ENCODE results near the gene SOST.

The SOST gene

DNA sequence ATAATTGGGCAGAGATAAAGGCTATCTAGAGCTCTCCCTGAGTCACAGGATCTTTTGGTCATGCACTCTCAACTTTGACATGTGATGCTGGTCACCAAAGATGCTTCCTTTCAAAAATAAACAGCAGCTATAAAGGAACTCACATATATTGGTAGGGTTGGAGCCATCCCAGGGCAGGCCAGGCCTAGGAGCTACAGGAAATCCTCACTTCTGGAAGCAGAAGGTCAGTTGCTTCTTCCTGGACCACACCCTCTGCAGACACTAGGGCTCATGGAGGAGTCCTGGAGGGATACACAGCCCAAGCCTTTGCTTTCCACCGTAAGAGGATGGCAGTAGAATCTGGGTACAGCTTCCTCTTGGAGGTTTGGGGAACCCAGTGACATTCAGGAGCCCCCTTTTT is 24.6 kb downstream of the SOST start:
- Histone ChIP-seq H3K4me1 (ENCODE audit: control insufficient read depth, insufficient read depth, low read length) (no peaks in the 10 kb centered on the region), H3K9me3 (ENCODE audit: control insufficient read depth, insufficient read depth, low read depth, low read length) (no peaks in the 10 kb centered on the region), H3K4me3 (ENCODE audit: low read depth, low read length) (no peak overlapping the region), H3K36me3 (ENCODE audit: control insufficient read depth in 2 of 2, insufficient read depth in 1 of 2, low read length in 2 of 2) (no peaks in the 10 kb centered on the region), H3K27ac (ENCODE audit: extremely low read depth, low read depth, low read length) (no peak overlapping the region)
- ChIA-PET POLR2A (no interaction called here), CTCF (interaction anchor here (0.6 to 2.2 kb wide), 8 partner anchors 18 to 114 kb away, joined by 3 to 7 read pairs (median 4); no protein-coding TSS in a partner anchor)
- TF ChIP-seq ZNF768 (tag by site-specific recombination; IDR thresholded peaks at IDR 0.05) (no peak), WT1 (tag by site-specific recombination; IDR thresholded peaks at IDR 0.05) (no peak), ZFHX2 (tag by site-specific recombination; conservative IDR thresholded peaks at IDR 0.05) (no peak), ZNF707 (tag by site-specific recombination; IDR thresholded peaks at IDR 0.05) (no peak), ZNF16 (tag by site-specific recombination; IDR thresholded peaks at IDR 0.05; ENCODE audit: low read depth) (no peak), ZNF223 (tag by site-specific recombination; IDR thresholded peaks at IDR 0.05) (no peak), ZNF777 (tag by site-specific recombination; IDR thresholded peaks at IDR 0.05; ENCODE audit: borderline replicate concordance) (no peak), ZNF239 (tag by site-specific recombination; IDR thresholded peaks at IDR 0.05) (no peak), ZNF18 (tag by site-specific recombination; IDR thresholded peaks at IDR 0.05) (no peak), ZFP69B (tag by site-specific recombination; IDR thresholded peaks at IDR 0.05) (no peak), ZBTB10 (tag by site-specific recombination; IDR thresholded peaks at IDR 0.05) (no peak), ZNF121 (tag by site-specific recombination; IDR thresholded peaks at IDR 0.05) (no peak), ZNF132 (tag by site-specific recombination; IDR thresholded peaks at IDR 0.05; ENCODE audit: borderline replicate concordance) (no peak), ZNF23 (tag by site-specific recombination; IDR thresholded peaks at IDR 0.05; ENCODE audit: borderline replicate concordance) (no peak), OVOL3 (tag by site-specific recombination; IDR thresholded peaks at IDR 0.05) (no peak), ZNF214 (tag by site-specific recombination; IDR thresholded peaks at IDR 0.05; ENCODE audit: borderline replicate concordance) (no peak)
- TF ChIP-seq, protein P1, sequence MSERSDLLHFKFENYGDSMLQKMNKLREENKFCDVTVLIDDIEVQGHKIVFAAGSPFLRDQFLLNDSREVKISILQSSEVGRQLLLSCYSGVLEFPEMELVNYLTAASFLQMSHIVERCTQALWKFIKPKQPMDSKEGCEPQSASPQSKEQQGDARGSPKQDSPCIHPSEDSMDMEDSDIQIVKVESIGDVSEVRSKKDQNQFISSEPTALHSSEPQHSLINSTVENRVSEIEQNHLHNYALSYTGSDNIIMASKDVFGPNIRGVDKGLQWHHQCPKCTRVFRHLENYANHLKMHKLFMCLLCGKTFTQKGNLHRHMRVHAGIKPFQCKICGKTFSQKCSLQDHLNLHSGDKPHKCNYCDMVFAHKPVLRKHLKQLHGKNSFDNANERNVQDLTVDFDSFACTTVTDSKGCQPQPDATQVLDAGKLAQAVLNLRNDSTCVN (tag by site-specific recombination; optimal IDR thresholded peaks at IDR 0.05), result no peak
- TF ChIP-seq, protein P2, sequence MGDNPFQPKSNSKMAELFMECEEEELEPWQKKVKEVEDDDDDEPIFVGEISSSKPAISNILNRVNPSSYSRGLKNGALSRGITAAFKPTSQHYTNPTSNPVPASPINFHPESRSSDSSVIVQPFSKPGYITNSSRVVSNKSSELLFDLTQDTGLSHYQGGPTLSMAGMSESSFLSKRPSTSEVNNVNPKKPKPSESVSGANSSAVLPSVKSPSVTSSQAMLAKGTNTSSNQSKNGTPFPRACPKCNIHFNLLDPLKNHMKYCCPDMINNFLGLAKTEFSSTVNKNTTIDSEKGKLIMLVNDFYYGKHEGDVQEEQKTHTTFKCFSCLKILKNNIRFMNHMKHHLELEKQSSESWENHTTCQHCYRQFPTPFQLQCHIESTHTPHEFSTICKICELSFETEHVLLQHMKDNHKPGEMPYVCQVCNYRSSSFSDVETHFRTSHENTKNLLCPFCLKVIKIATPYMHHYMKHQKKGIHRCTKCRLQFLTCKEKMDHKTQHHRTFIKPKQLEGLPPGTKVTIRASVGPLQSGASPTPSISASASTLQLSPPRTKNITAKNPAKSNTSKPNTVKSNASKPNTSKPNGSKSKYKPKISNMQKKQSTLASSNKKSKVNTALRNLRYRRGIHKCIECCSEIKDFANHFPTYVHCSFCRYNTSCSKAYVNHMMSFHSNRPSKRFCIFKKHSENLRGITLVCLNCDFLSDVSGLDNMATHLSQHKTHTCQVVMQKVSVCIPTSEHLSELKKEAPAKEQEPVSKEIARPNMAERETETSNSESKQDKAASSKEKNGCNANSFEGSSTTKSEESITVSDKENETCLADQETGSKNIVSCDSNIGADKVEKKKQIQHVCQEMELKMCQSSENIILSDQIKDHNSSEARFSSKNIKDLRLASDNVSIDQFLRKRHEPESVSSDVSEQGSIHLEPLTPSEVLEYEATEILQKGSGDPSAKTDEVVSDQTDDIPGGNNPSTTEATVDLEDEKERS (tag by site-specific recombination; IDR thresholded peaks at IDR 0.05), result no peak
- TF ChIP-seq, protein P3, sequence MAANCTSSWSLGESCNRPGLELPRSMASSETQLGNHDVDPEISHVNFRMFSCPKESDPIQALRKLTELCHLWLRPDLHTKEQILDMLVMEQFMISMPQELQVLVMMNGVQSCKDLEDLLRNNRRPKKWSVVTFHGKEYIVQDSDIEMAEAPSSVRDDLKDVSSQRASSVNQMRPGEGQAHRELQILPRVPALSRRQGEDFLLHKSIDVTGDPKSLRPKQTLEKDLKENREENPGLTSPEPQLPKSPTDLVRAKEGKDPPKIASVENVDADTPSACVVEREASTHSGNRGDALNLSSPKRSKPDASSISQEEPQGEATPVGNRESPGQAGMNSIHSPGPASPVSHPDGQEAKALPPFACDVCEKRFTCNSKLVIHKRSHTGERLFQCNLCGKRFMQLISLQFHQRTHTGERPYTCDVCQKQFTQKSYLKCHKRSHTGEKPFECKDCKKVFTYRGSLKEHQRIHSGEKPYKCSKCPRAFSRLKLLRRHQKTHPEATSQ (tag by site-specific recombination; IDR thresholded peaks at IDR 0.05), result no peak
- TF ChIP-seq, protein P4, sequence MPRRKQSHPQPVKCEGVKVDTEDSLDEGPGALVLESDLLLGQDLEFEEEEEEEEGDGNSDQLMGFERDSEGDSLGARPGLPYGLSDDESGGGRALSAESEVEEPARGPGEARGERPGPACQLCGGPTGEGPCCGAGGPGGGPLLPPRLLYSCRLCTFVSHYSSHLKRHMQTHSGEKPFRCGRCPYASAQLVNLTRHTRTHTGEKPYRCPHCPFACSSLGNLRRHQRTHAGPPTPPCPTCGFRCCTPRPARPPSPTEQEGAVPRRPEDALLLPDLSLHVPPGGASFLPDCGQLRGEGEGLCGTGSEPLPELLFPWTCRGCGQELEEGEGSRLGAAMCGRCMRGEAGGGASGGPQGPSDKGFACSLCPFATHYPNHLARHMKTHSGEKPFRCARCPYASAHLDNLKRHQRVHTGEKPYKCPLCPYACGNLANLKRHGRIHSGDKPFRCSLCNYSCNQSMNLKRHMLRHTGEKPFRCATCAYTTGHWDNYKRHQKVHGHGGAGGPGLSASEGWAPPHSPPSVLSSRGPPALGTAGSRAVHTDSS (tag by site-specific recombination; IDR thresholded peaks at IDR 0.05), result no peak
